ENCODE data around the gene ARFGAP3. TPM values are rescaled to one million over a fixed set of nuclear protein-coding genes. Genes with fewer than 3 reads are reported as not detected.

Gene ARFGAP3
- total RNA-seq, 1 experiment from 2014 or later: 37.8 TPM

GRCh38 chr22:42830161-42830560, 26.9 kb downstream of the ARFGAP3 start:
- Mint-ChIP-seq H3K27me3 (ENCODE audit: unreplicated experiment) (no peaks in the 10 kb centered on the region), H3K9me3 (ENCODE audit: low read depth, unreplicated experiment) (no peaks in the 10 kb centered on the region), H3K27ac (ENCODE audit: unreplicated experiment) (no peak overlapping the region), H3K4me3 (ENCODE audit: low read depth, unreplicated experiment) (no peak overlapping the region), H3K36me3 (ENCODE audit: insufficient read depth, unreplicated experiment) (peaks cover 27% of the 10 kb centered on the region), H3K4me1 (ENCODE audit: low read depth, unreplicated experiment) (no peaks in the 10 kb centered on the region)
- CTCF ChIA-PET: no interaction called here
- BruUV-seq (replicated peaks): no TSS peak
- no peak for DNase-seq
- TF ChIP-seq CTCF (IDR thresholded peaks at IDR 0.05; ENCODE audit: unreplicated experiment): no peak
- intact Hi-C loops (cut with micrococcal nuclease; ENCODE audit: unreplicated experiment): no loop called here

DNA sequence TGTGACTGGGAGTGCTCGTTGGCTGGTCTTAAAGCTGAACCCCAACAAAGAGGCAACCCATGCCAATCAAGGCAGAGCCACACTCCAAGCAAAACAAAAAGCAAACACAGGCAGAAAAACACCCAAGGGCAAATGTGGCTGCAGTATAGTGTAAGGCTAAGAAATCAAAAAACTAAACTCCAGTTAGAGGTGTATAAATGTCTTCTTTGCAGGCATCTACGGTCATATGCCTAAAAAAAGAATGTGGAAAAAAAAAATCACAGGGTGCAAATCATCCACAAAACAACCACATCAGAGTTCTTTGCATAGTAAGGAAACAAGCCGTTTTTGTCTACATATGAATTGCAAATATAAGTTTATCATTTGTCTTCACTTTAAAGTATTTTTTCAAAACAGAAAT, 27.8 kb downstream of the ARFGAP3 start:
- DNase-seq: no peak
- Mint-ChIP-seq H3K27me3 (ENCODE audit: unreplicated experiment) (no peaks in the 10 kb centered on the region), H3K36me3 (ENCODE audit: insufficient read depth, unreplicated experiment) (peaks cover 33% of the 10 kb centered on the region), H3K27ac (ENCODE audit: unreplicated experiment) (no peak overlapping the region), H3K9me3 (ENCODE audit: low read depth, unreplicated experiment) (no peaks in the 10 kb centered on the region), H3K4me3 (ENCODE audit: low read depth, unreplicated experiment) (no peak overlapping the region), H3K4me1 (ENCODE audit: low read depth, unreplicated experiment) (no peaks in the 10 kb centered on the region)
- no TSS peak for BruUV-seq (replicated peaks)
- no peak for TF ChIP-seq CTCF (IDR thresholded peaks at IDR 0.05; ENCODE audit: unreplicated experiment)
- intact Hi-C loops (cut with micrococcal nuclease; ENCODE audit: unreplicated experiment): no loop called here
- CTCF ChIA-PET: no interaction called here

- Mint-ChIP-seq H3K4me1 (ENCODE audit: low read depth, unreplicated experiment) (peaks cover 6% of the 10 kb centered on the region), H3K36me3 (ENCODE audit: insufficient read depth, unreplicated experiment) (peaks cover 32% of the 10 kb centered on the region), H3K9me3 (ENCODE audit: low read depth, unreplicated experiment) (peaks cover 6% of the 10 kb centered on the region), H3K27me3 (ENCODE audit: unreplicated experiment) (no peaks in the 10 kb centered on the region), H3K27ac (ENCODE audit: unreplicated experiment) (no peak overlapping the region), H3K4me3 (ENCODE audit: low read depth, unreplicated experiment) (no peak overlapping the region)
- no peak for TF ChIP-seq CTCF (IDR thresholded peaks at IDR 0.05; ENCODE audit: unreplicated experiment)
- BruUV-seq (replicated peaks): no TSS peak
- no peak for DNase-seq
- intact Hi-C loops (cut with micrococcal nuclease; ENCODE audit: unreplicated experiment): no loop called here
- CTCF ChIA-PET: no interaction called here
These were observed 31.3 kb downstream of the ARFGAP3 start for GRCh38 chr22:42825796-42826195.

GRCh38 chr22:42821386-42821785, 35.7 kb downstream of the ARFGAP3 start:
- Mint-ChIP-seq H3K36me3 (ENCODE audit: insufficient read depth, unreplicated experiment) (peaks cover 24% of the 10 kb centered on the region), H3K4me3 (ENCODE audit: low read depth, unreplicated experiment) (no peak overlapping the region), H3K27ac (ENCODE audit: unreplicated experiment) (peak overlapping the region; percentile 31), H3K9me3 (ENCODE audit: low read depth, unreplicated experiment) (peaks cover 6% of the 10 kb centered on the region), H3K4me1 (ENCODE audit: low read depth, unreplicated experiment) (peaks cover 19% of the 10 kb centered on the region), H3K27me3 (ENCODE audit: unreplicated experiment) (no peaks in the 10 kb centered on the region)
- intact Hi-C loops (cut with micrococcal nuclease; ENCODE audit: unreplicated experiment): loop anchor here (2.0 kb wide), 1 partner anchor 17 kb away; no protein-coding TSS in a partner anchor
- no TSS peak for BruUV-seq (replicated peaks)
- DNase-seq: no peak
- no peak for TF ChIP-seq CTCF (IDR thresholded peaks at IDR 0.05; ENCODE audit: unreplicated experiment)
- CTCF ChIA-PET: no interaction called here
